Measurements from ENCODE around the gene PTGFR.

DNA sequence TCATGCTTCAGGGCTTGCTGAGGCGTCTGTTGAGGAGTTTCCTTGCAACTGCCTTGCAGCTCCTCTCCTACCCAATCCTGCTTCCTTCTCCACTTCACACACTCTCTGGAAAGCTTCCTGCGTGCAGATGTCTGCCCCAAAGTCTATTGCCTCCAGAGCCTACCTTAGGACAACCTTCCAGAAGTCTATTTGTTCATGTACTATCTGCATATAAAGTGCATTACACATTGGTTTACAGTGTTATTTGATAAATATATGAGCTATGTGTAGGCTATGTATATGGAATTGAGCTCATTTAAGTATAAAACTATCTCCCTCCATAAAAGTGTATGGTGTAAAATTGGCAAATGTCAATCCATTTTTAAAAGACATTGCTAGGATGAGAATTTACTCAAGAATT, 9.8 kb downstream of the PTGFR start:
- TF ChIP-seq KDM5B (CRISPR knock-in tag; IDR thresholded peaks at IDR 0.05; ENCODE audit: borderline replicate concordance) (no peak), EZH2 (conservative IDR thresholded peaks at IDR 0.05; ENCODE audit: low read depth, low read length) (no peak), ZFP36L1 (CRISPR knock-in tag; IDR thresholded peaks at IDR 0.05) (no peak), ZNF230 (CRISPR knock-in tag; IDR thresholded peaks at IDR 0.05) (no peak), IRX3 (CRISPR knock-in tag; IDR thresholded peaks at IDR 0.05; ENCODE audit: borderline replicate concordance, low read depth) (no peak), CREB1 (IDR thresholded peaks at IDR 0.05) (no peak), CREB1 (CRISPR knock-in tag; IDR thresholded peaks at IDR 0.05) (no peak), RAD21 (CRISPR knock-in tag; IDR thresholded peaks at IDR 0.05) (no peak), JUNB (CRISPR knock-in tag; IDR thresholded peaks at IDR 0.05; ENCODE audit: borderline replicate concordance) (no peak), IKZF1 (IDR thresholded peaks at IDR 0.05) (no peak)
- TF ChIP-seq, protein P1, sequence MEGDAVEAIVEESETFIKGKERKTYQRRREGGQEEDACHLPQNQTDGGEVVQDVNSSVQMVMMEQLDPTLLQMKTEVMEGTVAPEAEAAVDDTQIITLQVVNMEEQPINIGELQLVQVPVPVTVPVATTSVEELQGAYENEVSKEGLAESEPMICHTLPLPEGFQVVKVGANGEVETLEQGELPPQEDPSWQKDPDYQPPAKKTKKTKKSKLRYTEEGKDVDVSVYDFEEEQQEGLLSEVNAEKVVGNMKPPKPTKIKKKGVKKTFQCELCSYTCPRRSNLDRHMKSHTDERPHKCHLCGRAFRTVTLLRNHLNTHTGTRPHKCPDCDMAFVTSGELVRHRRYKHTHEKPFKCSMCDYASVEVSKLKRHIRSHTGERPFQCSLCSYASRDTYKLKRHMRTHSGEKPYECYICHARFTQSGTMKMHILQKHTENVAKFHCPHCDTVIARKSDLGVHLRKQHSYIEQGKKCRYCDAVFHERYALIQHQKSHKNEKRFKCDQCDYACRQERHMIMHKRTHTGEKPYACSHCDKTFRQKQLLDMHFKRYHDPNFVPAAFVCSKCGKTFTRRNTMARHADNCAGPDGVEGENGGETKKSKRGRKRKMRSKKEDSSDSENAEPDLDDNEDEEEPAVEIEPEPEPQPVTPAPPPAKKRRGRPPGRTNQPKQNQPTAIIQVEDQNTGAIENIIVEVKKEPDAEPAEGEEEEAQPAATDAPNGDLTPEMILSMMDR (CRISPR knock-in tag; IDR thresholded peaks at IDR 0.05), result no peak

Data from HepG2 (cell line).